NCI-H345 treated with DMSO at 0.1 percent for 48 hours (cell line): Measurements from ENCODE around the gene C14orf93.

ENCODE experiments used
- DNase-seq: peaks from one replicate; lab custom pipeline; 2025; ENCODE audit not compliant: unreplicated experiment; lab: John Stamatoyannopoulos, UW

The C14orf93 gene

DNA sequence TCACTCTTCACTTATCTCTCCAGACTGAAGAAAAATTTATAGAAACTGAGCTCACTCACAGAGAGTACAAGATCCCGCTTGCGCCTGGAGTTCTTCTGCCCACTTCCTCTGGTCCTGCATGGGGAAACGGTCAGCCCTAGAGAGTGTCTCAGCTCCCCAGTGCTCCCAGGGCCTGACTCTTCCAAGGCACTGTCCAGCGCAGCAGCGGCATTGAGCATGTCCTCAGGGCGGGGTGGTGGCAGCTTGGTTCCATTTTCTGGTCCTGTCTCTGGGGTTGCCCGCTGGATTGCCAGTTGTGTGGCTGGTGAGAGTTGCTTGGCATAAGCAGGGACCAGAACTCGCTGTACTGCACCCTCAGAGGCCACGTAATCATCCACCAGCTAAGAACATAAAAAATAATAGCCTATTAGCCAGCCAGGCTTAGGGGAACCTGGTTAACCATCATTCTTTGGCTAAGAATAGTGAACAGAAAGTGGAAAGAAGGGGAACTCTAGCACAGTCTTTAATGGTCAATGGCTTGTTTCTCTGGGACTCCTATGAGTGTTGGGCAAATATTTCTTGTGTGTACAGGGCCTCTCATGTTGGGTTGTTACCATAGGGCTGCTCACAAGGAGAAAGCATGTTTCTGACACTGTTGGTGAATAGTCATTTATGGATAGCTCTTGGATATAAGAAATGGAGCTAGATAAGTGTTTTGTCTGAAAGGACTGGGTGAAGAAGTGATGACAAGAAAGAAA is 13.9 kb downstream of the C14orf93 start:
- DNase-seq, result no peak

DNA sequence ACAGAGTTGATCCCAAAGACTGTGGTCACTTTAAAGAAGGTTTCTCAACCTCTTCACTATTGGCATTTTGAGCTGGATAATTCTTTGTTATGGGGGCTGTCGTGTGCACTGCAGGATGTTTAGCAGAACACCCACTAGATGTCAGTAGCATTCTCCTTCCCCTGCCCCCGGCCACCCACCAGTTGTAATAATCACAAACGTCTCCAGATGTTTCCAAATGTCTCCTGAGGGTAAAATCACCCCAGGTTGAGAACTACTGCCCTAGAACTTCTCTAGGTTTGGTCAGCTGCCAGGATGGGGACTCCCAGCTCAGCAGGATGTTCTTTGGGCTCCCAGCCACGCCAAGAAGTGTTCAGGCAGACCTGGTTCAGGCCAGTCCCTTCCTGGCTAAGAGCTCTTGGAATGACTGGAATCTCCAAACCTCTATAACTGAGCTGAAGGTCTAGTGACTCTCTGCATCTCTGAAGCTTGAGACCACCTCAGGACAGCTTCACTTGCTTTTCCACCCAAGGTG is 15.1 kb downstream of the C14orf93 start:
- no peak for DNase-seq

DNA sequence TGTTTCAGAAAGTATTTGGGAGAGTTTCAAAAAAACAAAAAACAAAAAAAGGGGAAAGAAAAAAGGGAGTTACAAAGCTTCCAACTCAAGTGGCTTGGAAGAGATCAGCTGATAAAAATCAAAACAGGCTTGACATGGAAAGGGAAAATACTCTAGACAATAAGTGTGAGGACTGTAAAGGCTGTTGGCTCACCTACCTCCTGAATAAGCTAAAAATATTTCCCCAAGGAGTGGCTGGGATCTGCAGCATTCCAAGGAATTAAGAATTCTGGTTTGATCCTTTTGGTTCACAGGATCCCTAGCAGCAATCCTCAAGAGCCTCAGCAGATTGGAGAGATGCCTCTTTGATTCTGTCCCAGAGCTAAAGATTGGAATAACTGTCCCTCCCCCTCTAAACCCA is 16.4 kb downstream of the C14orf93 start:
- DNase-seq, result no peak

DNA sequence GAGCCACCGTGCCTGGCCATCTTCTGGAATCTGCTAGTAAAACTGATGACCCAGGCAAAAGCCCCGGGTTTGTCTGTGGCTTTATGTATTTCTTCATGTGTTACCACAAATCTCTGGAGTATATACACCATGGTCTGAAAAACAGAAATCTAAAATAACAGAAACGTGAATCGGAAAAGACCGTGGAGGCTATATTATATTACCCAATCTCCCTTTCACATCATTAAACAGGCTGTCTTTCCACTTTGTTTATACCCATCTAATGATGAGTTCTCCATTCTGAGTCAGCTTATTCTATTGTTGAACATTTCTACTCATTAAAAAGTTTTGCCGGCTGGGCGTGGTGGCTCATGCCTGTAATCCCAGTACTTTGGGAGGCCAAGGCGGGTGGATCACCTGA is 18.1 kb downstream of the C14orf93 start:
- DNase-seq, result no peak

DNA sequence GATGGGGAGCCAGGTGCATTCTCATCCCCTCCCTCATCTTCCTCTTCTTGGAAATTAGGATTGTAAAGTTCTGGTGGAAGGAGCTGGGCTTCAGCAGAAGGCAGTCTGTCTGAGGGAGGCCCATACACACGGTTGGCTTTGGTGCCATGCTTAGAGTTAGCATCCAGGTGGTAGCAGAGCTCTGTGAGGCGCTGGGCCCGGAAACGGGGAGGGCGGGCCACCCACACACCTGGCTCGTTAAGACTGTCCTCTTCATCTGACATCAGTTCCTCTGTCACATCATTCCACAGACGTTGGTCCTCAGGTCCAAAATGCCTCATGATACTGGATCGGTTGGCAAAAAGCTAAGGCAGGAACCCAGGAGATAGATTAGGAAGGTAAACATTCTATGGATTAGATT is 22.7 kb downstream of the C14orf93 start:
- no peak for DNase-seq

DNA sequence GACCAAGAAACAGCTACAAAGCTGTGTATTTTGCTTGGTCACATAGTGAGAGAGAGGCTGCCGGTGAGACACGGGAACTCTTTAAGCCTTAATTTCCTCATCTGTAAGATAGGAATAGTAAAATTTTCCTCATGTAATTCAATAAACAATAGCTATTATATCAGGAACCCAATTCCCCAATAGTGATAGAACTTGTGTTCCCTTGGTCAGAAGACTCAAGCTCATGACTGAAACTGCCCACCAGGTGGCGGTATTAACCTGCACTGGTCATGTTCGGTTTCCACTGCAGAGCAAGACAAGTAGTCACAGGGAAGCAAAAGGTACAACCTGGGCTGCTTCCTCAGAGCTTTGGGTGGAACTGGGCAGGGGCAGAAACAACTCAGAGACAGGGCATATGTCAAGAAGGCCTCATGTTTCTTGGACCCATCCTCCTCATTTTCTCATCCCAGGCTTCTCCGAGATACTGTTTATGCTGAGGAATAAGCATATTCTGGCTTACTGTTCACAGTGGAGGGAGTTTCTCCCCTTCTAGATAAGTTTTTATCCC is 23.4 kb downstream of the C14orf93 start:
- DNase-seq, result peak; percentile 67

DNA sequence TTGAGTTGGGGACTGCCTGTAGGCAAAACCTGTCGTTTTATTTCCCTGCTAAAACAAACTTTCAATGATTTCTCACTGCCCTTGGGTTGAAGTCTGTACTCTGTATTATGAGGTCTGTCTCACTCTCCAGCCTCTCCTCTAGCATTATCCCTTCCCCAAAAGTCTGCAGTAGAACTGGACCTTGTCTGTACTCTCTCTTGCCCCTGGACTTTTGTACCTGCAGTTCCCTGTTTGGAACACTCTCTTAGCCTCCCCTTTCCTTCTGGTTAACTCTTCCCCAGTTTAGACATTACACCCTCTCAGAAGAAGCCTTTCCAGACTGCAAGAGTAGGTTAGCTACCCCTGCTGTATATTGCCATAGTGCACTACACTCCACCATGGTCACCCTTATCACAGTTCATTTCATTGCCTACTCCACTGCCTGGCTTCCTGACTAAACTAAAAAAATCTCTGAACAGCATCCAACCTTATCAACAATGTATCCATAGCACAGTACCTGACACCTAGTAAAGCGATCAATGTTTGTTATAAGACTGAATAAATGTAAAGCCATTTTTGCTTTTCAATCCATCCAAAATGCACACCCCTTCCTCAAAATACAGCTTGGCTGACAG is 23.9 kb downstream of the C14orf93 start:
- no peak for DNase-seq

DNA sequence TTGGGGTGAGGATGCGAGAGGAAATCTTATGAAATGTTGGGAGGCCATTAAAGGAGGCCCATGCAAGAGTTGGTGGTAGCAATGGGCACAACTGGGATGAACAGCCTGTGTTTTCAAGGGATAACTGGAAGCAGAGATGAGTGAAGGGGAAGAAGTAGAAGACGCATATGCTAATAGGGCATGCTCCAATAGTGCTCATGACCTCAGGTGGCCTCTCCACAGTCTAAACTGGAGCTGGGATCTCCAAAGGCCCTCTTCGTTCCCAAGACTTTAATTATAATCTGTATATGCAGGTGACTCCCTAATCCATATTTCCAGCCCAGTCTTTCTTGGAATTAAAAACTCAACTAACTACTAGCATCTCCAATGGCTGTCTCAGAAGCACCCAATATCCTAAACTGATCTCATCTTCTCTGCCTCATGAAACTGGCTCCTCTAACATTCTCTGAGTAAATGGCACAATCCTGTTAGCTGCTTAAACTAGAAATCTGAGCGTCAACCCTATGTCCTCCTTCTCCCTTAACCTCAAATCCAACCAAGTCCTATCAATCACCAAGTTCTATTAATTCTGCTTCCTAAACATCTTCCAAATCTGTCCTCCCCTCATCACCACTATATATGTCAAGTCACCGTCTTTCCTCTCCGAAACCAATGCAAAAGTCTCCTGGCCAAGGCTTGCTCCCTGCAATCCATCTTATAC is 24.8 kb downstream of the C14orf93 start:
- no peak for DNase-seq

DNA sequence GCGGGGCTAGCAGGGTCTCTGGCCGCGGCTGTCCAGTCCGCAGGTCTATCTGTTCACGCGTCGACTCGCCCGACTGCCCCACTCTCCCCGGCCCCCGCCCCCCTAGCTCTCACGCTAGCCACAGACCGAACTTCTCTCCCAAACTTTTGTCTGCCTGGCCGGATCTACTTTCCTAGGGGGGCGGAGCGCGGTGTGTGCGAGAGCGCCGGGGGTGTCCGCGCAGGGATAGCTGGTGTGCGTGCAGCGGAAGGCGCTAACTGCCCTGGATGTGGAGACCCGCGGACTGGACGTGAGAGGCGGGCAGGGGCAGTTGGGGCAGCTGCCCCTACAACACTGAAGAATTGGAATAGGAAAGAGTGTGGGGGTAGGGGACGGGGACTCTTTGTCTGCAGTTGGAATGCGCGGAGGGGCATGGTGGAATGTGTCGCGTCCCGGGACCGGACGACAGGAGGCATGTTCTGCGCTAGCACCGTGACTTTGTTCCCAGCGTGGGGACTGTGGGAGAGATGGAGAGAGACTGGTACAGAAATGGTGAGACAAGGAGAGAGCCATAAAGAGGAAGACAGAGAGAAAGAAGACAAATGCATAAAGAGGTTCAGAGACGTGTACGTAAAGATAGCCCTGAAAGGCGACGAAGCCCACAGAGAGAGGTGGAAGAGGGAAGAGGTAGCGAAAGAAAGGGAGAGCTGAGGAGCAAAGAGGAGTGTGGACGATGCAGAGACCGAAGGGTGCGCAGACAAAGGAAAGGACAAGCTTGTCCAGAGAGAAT is 27.3 kb downstream of the C14orf93 start, which contains the start of gene AJUBA:
TSS of gene AJUBA (minus strand) at position 75 of the 769 bp plus-strand sequence. CDS start 285 bp downstream, outside the sequence.
- peak; percentile 62 for DNase-seq

DNA sequence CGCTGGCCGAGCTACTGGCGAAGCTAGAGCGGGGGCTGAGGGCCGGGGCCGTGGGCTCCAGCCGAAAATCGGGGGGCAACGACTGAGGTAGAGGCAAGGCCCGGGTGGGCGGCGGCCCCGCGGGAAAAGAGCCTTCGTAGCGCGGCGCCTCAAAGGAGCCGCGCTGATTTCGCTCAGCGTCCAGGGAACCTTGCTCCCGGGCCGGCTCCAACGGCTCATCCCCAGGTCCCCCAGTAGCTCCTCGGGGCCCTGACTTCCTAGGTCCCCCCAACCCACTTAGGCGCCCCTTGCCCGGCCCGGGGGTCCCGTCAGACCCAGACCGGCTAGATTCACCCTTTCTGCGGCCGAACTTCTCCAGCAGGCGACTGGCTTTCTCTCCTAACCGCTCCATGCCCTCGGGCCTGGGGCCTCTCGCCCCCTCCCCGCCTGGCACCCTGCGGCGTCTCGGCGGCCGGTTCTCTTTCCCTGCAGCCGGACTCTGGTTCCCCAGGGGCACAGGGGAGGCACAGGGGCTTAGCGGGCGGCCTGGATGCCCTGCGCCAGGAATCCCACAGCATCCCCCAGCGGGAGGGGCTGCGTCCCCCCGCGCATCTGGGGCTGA is 28.0 kb downstream of the C14orf93 start:
- DNase-seq, result no peak

DNA sequence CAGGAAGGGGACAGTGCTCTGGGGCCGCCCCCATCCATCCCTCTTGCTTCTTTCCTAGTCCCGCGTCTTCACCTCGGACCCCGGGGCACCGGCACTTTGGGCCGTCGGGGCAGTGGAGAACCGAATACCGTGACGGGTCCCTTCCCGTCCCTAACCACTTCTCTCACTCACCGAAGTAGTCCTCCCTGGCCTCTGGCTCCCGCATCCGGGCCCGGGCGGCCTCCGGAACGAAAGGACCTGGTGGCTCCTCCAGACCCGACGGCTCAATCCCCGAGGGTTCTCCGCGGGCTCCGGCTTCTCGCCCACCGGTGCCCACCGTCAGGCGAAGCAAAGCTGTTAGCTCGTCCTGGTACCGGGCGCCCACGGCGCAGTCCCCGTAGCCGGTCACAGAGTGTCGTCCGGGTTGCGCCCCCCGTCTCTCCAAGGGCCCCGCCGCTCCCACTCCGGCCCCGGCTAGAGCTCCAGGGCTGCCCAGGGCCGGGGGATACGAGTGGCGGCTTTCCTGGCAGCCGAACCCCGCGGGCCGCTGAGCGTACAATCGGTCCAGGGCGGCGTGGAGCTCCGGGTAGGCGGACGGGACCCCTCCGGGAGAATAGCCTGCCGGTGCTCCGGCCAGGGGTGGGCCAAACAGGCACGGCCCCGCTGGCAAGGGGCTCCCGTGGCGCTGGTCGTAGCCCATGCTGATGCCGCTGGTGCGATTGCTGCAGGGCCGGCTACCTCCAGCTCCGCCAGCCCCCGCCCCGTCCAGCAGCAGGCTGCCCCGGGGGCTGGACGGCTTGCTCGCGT is 28.7 kb downstream of the C14orf93 start:
- DNase-seq, result no peak

DNA sequence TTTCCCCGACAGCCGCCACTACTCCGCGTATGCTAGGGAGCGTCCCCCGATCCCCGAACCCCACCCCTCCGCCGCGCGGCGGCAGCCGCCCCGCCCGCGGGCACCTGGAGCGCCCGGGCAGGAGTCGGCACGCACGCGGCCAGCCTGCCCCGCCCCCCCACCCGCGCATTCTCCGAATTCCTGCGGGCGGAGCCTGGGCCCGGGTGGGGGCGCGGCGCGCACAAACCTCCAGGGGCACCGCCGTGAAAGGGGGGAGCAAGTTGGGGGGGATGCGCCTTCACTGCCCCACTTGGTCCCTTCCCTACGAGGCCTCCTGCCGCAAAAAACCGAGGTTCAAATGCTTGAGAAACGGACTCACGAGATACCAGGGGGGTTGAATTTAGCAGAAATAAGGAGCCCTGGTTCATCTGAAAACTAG is 29.3 kb downstream of the C14orf93 start:
- DNase-seq, result no peak

DNA sequence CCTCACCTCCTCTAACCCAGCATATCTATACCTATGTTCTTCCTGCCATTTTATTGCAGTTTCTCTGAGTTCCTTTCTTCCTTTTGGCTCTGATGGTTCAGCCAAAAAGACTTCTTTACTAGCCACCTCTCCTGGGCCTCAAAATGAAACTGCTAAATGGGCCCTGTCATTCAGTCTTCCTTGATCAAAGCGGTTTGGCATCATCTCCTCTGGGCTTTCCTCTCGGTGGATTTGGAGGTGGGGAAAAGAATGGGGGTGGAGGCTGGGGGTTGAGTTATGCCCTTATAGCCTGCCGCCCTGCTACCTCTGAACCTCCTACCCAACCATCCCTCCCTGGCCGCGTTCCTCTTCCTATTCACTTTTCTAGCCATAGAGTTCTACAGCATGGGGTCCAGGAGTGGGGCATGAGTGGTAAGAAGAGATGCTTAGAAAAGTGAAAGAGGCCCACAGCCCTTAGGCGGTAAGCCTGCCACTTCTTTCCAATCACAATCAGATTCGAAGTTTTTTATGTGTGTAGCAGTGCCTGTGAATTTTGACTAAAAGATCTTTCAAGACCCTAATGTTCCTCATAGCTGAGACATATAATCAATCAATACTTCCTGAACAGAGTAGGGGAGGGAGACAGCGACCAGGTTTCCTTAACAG is 30.1 kb downstream of the C14orf93 start:
- no peak for DNase-seq

DNA sequence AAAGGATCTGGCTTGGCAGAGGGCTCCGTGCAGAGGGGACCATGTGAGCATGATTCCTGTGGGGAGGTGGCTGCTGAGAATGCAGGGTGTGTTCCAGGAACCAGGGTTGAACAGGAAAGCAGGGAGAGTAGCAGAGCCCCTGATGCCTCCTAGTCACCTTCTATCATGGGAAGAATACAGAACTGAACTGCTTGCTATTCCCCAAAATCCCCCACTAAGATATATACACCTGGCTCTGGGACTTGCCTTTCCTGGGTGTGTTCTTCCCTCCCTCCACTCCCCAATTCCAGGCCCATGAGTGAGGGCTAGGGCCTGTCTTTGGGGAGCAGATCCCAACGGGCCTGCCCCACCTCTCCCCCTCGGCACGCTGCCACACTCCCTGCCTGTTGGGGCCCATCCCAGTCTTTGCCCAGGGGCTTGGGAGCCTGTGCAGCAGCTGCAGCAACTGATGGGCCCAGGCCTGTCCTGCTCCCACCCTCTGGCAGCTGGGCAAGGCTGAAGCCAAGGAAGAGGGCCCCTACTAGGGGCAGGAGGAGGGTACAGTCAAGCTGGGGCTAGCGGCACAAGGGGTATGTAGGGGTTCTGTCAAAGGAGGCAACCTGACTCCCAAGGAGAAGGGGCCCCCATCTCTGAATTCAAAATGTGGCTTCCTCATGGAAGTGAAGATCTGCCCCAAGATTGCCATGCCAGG is 30.8 kb downstream of the C14orf93 start:
- no peak for DNase-seq

DNA sequence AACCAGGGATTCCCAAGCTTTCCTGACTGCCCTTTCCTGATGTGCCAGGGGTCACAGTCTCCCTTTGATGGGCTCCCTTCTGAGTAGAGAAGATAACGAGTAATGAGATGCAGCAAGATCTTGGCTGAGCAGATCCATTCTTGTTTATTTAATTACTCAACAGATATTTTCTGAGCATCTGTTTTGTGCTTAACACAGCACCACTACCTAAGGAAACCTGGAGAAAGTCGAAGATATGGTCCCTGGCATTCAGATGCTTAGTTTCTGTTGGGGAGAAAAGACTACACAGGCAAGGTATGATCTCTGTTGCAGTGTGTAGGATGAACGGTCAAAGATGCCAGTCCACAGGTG is 31.5 kb downstream of the C14orf93 start:
- DNase-seq, result no peak

DNA sequence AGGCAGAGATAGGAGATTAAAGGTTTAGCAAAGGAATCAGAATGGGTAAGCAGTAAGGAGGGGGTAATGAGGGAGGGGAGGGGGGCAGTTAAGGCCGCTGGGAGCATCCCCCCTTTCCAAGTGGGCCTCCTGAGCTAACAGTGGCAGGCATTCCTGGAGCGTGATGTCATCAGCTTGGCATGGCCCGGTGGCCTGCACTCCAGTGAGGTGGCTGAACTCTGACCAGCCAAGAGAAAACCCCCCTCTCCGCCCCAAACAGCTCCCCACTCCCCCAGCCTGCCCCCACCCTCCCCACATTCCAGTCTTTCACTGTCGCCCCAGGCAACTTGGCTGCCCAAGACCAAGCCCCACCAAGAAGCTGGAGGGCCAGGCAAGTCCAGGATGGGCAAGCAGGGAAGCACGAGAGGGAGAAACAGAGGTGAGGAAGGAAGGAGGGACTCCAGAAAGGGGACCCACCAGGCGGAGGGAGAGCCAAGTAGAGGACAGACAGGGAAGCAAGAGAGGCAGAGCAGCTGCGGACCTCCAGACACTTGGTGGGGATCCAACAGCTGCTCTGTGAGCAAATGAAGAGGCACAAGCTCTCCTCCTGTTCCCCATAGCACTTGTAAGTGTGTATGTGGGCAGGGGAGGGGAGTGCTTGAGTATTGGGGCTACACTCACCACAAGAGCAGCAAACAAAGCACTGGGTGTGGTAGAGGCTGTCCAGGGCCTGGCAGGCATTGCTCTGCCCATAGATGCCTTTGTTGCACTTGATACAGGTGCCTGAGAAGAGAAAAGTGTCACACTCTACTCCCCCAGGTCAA is 32.1 kb downstream of the C14orf93 start:
- no peak for DNase-seq

DNA sequence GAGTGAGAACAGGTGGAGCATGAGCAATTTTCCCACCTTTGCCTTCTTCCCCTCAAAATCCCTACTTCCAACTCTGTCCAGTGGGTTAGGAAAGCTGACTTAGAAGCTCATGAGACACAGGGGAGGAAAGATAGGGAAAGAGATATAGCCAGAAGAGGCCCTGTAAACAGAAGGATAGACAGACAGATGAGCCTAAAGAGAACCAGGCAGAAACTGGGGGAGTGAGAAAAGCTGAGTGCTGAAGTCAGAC is 32.6 kb downstream of the C14orf93 start:
- DNase-seq, result no peak
